HG03457 (cell line): ENCODE measurements around the gene TDRD12.
"Not testable (repeated sequence)": the region's sequence is repeated elsewhere in the genome, so short reads cannot be mapped to it uniquely, and the experiment has no call there.

ENCODE experiments used
- ATAC-seq: cut with Tn5 transposase; IDR thresholded peaks from one replicate; pipeline ENCODE4 v1.9.1; 2021; ENCODE audit warnings: moderate number of reproducible peaks; ENCODE audit not compliant: unreplicated experiment

Gene TDRD12

DNA sequence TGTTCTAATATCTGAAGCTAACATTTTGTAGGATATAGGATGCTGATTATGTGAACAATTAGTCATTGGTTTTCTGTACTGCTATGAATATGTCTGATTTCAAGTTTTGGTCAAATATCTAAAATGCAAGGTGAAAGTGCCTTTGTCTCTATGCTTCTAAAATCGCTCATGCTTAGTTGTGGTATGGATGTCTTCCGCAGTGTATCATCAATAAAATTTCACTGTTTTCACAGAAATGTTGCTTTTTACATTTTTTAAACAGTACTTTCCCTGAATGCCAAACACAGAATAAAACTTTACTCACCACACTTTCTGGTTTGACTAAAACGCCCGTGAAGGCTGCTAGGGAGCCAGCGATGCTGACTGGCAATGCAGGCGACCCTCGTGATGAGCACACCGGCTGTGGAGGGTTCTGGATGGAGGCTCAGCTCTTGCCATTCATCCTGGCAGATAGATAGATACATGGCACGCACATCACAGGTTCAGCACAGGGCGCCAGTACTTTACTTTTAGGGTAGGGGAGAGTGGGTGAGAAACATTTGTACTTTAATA is 109.9 kb downstream of the TDRD12 start:
- no peak for ATAC-seq

- no peak for ATAC-seq
These were observed 110.9 kb downstream of the TDRD12 start for GRCh38 chr19:32830231-32831014.

- no peak for ATAC-seq
These were observed 112.0 kb downstream of the TDRD12 start for GRCh38 chr19:32831611-32832010.

GRCh38 chr19:32832094-32832493 is 112.5 kb downstream of the TDRD12 start:
- not testable (repeated sequence) for ATAC-seq

GRCh38 chr19:32832825-32833224 is 113.3 kb downstream of the TDRD12 start:
- not testable (repeated sequence) for ATAC-seq

DNA sequence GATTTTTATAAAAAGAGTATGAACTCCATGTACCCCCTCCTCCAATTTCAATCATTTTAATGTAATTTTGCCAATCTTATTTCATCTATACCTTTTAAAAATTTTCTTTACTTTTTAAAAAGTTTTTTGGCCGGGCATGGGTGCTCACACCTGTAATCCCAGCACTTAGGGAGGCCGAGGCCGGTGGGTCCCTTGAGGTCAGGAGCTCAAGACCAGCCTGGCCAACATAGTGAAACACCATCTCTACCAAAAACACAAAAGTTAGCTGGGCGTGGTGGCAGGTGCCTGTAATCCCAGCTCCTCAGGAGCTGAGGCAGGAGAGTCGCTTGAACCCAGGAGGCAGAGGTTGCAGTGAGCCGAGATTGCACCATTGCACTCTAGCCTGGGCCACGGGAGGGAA is 113.8 kb downstream of the TDRD12 start:
- ATAC-seq: not testable (repeated sequence)

DNA sequence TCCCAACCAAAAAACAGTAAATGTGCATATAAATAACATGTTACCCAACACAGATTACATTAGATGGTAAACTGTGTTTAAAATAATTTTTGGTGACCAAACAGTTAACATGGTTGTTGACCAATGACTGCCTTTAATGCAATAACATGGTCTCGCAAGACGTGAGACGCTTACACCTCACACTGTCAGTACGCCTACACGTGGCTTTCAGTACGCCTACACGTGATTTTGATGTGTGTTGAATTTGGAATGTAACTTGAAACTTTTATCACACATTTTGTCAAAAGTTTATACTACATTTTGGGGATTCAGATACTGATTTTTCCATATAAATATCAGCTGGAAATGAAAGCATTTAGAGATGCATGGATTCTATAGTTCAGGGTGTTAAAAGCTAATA is 118.0 kb downstream of the TDRD12 start:
- no peak for ATAC-seq

DNA sequence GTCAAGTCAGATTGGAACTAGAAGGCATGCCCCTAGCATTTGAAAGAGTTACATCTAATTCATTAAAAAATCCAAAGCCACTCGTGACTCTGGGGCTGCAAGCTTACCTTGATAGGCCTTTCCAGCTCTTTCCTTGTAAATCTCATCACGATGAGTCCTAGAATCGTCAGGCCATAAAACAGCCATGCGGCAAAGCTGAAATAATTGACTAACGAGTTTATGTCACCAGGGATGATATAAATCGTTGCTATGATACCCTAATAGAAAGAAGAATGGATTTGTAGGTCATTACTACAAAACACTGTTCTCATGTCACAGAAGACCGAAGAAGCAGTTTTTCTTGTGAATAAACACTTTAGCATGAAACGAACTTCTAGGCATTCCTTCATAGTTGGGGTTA is 122.5 kb downstream of the TDRD12 start:
- no peak for ATAC-seq

DNA sequence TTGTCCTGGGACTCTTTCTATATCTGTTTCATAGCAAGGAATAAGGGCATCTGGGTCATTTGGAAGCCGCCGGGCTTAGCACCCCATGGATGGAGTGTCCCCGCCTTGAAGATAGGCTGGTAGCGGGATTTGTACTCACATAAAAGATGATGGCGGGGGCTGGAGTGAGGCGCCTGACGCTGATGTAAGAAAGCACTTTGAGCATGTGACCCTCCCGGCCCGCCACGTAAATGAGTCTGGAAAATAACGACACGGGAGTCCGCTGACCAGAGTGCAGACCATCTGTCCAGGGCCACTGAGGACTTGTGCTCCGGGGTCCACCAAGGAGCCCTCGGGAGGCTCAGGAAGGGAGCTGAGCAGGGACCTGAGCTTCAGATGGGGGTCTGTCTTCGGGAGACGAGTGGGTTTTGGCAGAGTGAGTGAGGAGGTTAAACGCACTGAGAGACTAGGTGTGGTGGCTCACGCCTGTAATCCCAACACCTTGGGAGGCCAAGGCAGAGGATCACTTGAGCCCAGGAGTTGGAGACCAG is 124.2 kb downstream of the TDRD12 start:
- ATAC-seq: no peak

GRCh38 chr19:32848035-32848434 is 128.5 kb downstream of the TDRD12 start:
- not testable (repeated sequence) for ATAC-seq

GRCh38 chr19:32852216-32852615 is 132.6 kb downstream of the TDRD12 start:
- no peak for ATAC-seq

GRCh38 chr19:32856818-32857217 is 137.3 kb downstream of the TDRD12 start:
- ATAC-seq: not testable (repeated sequence)

- ATAC-seq: no peak
These were observed 138.0 kb downstream of the TDRD12 start for GRCh38 chr19:32857584-32857983.

DNA sequence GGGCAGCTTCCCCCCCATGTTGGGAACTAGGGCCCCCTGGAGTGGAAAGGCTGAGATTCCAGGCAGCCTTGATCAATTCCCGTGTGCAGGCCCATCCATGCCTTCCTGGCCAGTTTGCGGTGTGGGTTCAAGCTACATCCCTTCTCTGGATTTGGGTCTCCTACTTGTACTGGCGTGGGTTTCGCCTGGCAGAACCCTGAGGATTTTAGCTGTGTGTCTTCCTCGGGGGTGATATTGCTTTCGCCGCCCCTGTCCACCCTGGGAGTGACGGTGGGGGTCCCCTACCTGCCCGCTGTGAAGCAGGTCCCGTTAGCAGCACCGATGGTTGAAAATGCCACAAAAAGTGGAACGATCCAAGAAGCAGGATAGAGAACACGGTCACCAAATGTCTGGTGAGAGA is 138.6 kb downstream of the TDRD12 start:
- ATAC-seq: no peak

GRCh38 chr19:32858559-32858958 is 139.0 kb downstream of the TDRD12 start:
- ATAC-seq: no peak

DNA sequence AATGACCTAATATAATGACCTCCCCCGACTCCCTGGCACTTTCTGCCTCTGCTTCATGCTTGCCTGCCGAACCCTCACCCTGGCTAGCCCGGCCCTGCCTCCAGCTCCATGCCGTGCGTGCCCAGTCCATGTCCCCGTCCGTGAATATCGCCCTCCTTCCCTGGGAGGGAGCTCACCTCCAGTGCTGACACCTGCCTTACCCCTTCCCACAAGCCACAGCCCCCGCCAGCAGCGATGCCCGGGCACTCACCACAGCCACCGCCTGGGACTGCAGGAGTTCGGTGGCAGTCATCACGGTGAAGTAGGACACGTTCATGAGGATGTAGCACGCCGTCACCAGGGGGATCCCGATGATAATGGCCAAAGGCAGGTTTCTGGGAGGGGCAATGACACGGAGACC is 140.0 kb downstream of the TDRD12 start:
- ATAC-seq: no peak

- no peak for ATAC-seq
These were observed 142.0 kb downstream of the TDRD12 start for GRCh38 chr19:32861596-32861995.

GRCh38 chr19:32862173-32862572 is 142.6 kb downstream of the TDRD12 start:
- no peak for ATAC-seq

DNA sequence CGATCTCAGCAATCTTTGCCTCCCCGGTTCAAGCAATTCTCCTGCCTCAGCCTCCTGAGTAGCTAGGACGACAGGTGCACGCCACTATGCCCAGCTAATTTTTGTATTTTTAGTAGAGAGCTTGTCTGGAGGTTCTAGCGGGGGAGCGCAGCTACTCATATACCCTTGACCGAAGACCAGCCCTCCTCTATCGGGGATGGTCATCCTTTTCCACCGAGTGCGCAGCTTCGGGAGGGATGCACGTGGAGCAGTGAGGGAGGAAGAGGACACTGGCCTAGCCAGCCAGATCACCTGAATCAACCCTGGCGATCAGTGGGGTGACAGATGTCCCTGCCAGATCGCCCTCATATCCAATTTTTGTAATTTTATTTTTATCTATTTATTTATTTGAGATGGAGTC is 143.2 kb downstream of the TDRD12 start:
- no peak for ATAC-seq

GRCh38 chr19:32863301-32863700 is 143.7 kb downstream of the TDRD12 start:
- no peak for ATAC-seq

DNA sequence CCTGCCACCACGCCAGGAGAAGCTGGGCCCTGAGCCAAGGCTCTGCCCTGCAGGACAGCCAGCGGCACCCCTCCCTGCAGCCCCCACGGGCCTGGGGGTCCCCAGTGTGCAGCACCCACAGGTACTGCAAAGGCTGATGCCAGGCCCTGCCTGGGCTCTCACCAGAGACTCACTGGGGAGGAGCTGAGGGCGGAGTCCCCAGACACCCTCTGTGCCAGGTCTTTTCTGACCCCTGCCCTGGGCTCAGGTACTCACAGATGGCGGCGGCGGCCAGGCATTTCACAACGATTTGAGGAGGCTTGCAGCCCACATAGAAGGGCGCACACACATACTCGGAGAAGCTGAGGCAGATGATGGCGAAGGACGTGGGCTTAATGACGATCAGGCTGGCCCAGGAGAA is 144.3 kb downstream of the TDRD12 start:
- ATAC-seq: no peak

DNA sequence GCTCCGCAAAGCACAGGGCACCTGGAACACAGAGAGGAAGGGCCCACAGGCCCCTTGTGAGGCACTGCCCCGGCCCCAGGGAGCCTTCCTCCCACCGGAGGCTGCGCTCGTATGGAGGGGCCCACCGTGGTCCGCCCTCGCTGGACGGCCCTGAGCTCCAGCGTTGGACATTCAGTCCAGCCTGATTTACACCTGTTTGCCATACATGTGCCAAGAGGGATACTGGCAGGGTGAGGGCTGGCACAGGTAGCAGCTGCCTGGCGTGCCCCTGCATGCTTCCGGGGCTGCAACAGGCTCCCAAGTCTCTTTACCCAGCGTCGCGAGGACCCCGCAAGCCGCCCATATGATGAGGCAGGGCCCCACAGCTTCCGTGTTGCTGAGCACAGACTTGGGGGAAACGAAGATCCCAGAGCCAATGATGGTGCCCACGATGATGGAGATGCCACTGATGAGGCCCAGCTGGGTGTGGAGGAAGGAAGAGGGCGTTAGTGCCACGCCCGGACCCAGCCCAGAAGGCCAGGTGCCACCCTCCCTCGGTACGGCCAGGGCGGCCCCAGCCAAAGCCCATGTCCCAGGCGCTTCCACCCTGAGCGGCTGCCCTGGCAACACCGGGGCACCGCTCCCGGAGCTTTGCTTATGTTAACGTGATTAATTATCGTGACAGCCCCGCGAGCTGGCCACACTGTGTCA is 144.9 kb downstream of the TDRD12 start:
- no peak for ATAC-seq
